GM21825 (cell line): ENCODE measurements around the gene AMPD3.
A peak's percentile ranks its signal among the peaks of the same experiment; 100 is the strongest.

Experiments used
- ATAC-seq: cut with Tn5 transposase; IDR thresholded peaks from one replicate; pipeline ENCODE4 v1.9.1; 2021; ENCODE audit warnings: mild to moderate bottlenecking, moderate library complexity; ENCODE audit not compliant: unreplicated experiment

Gene AMPD3

GRCh38 chr11:10459029-10459970 is 4.2 kb downstream of the AMPD3 start:
- ATAC-seq: peak; percentile 49

GRCh38 chr11:10460611-10461275 is 5.7 kb downstream of the AMPD3 start:
- no peak for ATAC-seq

DNA sequence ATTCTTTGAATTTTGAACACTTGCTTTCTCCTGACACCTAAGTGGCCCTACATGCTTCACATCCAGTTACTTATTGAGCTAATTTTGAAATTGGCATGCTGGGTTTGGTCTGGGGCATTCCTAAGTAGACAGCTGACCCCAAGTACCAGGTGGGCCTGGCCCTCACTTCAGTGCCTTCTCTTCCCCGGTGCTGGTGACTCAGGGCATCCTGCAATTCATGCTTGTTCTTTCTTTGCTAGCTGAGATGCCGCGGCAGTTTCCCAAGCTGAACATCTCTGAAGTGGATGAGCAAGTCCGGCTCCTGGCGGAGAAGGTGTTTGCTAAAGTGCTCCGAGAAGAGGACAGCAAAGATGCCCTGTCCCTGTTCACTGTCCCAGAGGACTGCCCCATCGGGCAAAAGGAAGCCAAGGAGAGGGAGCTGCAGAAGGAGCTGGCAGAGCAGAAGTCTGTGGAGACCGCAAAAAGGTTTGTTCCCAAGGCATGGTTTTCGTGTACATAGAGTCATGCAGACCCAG is 6.3 kb downstream of the AMPD3 start:
- no peak for ATAC-seq

GRCh38 chr11:10462746-10463300 is 7.8 kb downstream of the AMPD3 start:
- ATAC-seq: no peak

DNA sequence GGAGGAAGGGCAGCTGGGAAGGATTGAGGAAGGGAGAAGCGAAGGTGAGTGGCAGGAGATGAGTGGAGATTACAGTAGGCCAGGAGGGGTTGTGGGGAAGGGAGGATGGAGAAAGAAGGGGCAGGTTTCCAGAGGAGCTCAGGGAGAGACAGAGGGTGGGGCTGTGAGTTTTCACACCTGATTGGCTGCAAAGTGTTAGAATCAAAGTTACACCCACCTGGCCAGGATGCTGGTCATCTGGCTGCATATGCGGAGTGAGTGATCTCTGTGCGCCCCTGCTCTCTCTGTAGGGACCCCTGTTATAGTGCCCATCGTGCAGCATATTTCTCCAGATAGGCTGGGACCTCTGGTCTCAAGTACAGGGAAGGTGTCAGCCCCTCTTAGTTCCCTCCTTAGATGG is 18.3 kb downstream of the AMPD3 start:
- no peak for ATAC-seq

DNA sequence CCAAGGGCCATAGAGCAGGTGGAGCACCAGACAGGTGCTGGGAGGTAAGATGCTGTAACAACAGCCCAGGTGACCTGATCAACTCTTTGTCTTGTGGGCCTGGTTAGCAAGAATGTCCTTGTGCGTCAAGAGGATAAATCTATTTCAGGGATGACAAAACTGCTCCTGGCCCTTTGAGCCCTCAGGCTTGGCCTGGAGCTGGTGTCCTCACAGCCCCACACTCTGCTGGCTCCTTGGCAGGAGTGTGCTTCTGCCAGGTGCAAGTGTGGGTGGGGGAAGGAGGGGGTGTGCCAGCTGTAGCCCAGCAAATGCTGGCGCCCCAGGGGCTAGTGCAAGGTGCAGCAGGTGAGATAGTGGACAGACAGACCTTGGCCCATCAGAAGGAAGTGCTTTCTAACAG is 19.5 kb downstream of the AMPD3 start:
- ATAC-seq: no peak

GRCh38 chr11:10476342-10476741 is 21.3 kb downstream of the AMPD3 start:
- ATAC-seq: no peak

- ATAC-seq: no peak
These were observed 22.0 kb downstream of the AMPD3 start for GRCh38 chr11:10476927-10477689.

GRCh38 chr11:10477690-10478046 is 22.6 kb downstream of the AMPD3 start:
- no peak for ATAC-seq

GRCh38 chr11:10478066-10478465 is 23.0 kb downstream of the AMPD3 start:
- no peak for ATAC-seq

- ATAC-seq: no peak
These were observed 23.8 kb downstream of the AMPD3 start for GRCh38 chr11:10478574-10479550.

DNA sequence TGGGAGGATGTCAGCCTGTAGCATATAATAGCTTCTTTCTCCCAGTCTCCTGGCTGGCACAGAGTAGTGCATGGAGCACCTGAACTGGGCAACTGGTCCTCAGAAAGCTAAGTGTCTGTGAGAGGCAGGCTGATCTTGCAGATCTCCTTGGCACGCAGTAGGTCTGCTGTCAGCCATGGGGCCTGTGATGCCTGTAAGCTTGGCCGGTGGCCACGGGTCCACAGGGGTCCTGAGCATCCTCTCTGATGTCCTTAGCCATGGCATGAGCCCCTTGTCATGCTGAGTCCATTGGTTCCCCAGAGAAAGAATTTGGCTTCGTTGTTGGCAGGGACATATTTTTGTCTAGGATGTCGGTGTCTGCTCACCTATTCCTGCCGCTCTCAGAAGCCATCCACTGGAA is 25.0 kb downstream of the AMPD3 start:
- ATAC-seq: no peak

GRCh38 chr11:10480760-10481159 is 25.7 kb downstream of the AMPD3 start:
- no peak for ATAC-seq

DNA sequence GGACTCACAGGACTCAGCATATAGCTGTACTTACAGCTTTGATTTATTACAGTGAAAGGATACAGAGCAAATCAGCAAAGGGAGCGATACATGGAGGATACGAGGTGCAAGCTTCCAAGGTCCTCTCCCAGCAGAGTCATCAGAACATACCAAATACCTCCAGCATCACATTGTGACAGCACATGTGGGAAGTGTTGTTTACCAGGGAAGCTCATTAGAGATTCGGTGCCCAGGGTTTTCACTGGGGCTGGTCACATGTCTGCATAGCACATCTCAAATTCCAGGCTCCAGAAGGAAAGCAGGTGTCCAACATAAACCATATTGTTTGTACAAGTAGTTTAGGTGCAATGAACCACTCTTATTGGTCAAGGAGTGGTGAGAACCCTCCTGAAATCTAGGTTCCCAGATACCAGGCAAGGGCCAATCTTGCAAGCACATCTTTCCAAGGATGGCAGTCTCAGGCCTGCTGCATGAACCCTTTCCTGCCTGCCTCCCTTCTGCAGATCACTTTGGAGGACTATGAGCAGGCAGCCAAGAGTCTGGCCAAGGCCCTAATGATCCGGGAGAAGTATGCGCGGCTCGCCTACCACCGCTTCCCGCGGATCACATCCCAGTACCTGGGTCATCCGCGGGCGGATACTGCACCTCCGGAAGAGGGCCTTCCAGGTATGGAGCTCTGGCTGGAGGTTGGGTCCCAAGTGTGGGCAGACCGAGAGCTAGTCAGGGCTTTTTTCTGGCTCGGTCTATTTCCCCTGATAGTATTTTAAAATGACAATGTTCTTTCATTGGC is 26.7 kb downstream of the AMPD3 start:
- no peak for ATAC-seq

- ATAC-seq: no peak
These were observed 28.1 kb downstream of the AMPD3 start for GRCh38 chr11:10483174-10483573.

DNA sequence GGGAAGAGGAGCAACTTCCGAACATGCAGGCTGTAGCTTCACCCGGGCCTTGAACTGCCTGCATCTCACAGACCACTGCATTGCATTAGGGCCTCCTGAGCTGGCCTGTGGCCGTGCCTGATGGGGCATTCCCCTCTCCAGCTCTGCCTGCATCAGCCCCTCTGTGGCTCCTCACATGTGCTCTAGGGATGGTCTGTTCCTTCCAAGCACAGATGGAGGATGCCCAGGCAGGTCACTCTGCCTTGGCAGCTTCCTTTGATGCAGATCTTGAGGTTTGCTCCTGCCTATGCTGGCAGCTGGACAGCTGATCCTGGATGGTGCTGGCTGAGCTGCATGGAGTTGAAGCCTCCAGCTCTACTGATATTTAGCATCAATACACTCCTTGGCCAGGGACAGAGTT is 28.5 kb downstream of the AMPD3 start:
- no peak for ATAC-seq

DNA sequence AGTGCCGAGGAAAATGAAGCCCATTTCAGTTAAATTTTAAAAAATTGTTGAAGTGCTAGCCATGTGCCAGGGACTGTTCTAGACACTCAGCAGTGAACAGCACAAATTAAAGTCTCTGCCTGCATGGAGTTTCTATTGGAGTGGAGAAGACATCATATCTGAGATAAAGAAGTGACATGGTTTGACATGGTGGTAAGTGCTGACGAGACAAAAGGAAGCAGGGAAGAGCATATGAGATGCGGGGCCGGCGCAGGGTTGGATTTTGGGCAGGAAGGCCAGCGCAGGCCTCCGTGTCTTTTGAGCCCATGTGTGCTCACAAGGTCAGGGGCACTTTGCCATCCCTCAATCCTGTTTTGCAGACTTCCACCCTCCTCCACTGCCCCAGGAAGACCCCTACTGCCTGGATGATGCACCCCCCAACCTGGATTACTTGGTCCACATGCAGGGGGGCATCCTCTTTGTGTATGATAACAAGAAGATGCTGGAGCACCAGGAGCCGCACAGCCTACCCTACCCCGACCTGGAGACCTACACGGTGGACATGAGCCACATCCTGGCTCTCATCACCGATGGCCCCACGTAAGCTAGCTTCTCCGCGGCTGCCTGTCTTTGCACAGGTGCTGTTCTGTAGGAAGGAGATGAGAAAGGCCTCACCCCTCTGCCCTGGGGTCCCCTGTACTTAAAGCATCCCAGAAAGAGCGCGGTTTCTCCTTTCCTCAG is 29.6 kb downstream of the AMPD3 start:
- no peak for ATAC-seq

DNA sequence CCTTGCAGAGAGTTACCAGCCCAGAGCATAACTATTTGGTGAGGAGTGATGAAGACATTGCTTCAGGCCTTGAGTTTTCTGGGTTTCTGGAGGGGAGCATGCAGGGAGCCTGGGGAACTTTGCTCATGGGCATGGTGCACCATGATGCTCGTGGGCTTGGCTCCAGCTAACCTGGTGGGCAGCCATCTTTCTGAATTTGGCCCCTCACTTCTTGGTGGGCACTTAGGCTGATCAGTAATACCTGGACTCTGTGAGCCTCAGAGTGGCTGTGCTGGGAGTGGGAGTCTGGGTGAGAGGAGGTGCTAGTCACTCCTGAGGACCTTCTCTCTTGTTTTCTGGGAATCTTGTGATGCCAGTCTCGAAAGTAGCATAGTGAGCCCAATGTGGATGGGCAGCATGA is 30.6 kb downstream of the AMPD3 start:
- no peak for ATAC-seq
